Activated T-cell treated with anti-CD3 and anti-CD28 coated beads, Interleukin-2, amount 50 U/mL, for 24 hours (primary cell): ENCODE data around the gene SMARCAL1.

ENCODE experiments used
- DNase-seq: peaks from one replicate; pipeline ENCODE4 v3.0.0-alpha.2; 2020
- H3K27ac Mint-ChIP-seq: 2 replicates; pipeline ENCODE4 v1.8.0; 2020; ENCODE audit warnings: mild to moderate bottlenecking, mixed read lengths
- H3K27me3 Mint-ChIP-seq: 2 replicates; pipeline ENCODE4 v1.8.0; 2020; ENCODE audit warnings: mixed read lengths
- H3K36me3 Mint-ChIP-seq: 2 replicates; pipeline ENCODE4 v1.8.0; 2020; ENCODE audit warnings: low read depth, mixed read lengths
- H3K4me1 Mint-ChIP-seq: 2 replicates; pipeline ENCODE4 v1.8.0; 2020; ENCODE audit warnings: low read depth, mixed read lengths
- H3K4me3 Mint-ChIP-seq: 2 replicates; pipeline ENCODE4 v1.8.0; 2020; ENCODE audit warnings: mild to moderate bottlenecking, moderate library complexity, mixed read lengths
- H3K9me3 Mint-ChIP-seq: 2 replicates; pipeline ENCODE4 v1.8.0; 2020; ENCODE audit warnings: mixed read lengths

SMARCAL1 gene

DNA sequence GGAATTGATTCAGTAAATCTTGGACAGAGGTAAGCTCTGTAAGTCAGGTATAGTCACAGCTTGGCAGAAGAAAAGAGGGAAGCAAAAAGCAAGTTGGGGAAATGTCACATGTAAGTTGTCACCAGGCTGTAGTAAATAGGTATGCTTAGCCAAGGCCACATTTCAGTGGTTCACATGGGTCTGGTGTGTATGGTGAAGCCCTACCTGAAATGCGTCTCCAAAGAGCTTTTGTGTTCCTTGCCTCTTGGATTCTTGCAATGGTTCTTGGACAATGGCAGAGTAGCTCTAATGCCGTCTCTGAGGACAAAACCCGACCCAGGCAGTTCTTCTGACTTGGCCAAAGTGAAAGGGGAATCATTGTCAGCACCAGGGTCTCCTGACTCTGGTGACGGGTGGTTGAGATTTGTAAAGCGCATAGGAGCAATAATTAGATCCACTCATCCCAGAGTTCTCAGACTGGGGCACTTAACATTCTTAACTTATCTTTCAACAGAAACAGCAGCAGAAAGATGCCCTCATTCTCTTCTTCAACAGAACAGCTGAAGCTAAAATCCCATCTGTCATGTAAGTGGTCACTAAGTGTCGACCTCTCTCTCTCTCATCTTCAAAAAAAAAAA, 51.9 kb downstream of the SMARCAL1 start:
- Mint-ChIP-seq H3K4me1 (peaks cover 3% of the 10 kb centered on the region), H3K36me3 (peaks cover 58% of the 10 kb centered on the region), H3K9me3 (no peaks in the 10 kb centered on the region), H3K27ac (no peak overlapping the region), H3K4me3 (no peak overlapping the region), H3K27me3 (no peaks in the 10 kb centered on the region)
- no peak for DNase-seq

DNA sequence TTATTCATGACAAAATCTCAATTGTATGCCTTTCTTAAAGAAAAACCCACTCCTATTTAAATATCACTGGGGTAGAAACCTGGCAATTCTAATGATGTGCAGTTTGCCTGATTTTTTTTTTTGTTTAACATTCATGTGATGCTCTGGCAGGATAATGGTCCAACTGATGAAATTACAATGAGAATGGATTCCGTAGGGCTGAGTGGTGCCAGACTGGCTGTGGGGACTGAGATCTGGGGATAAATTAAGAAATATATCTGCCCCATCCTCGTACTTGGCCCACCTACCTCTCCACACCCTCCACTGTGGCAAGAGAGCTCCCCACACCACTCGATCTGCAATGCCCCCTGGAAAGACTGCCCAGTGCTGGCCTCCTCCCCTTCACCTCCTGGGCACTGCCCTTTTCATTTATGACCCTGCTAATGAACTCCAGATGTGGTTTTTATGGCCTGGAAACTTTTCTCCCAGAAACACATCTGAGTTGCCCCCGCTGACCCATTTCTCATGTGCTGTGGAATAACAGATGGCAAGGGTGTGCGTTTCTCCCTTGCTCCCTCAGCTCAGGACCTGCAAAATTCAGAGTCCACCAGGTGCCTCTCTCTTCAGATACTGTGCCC, 53.4 kb downstream of the SMARCAL1 start:
- H3K27me3 Mint-ChIP-seq = no peaks in the 10 kb centered on the region

DNA sequence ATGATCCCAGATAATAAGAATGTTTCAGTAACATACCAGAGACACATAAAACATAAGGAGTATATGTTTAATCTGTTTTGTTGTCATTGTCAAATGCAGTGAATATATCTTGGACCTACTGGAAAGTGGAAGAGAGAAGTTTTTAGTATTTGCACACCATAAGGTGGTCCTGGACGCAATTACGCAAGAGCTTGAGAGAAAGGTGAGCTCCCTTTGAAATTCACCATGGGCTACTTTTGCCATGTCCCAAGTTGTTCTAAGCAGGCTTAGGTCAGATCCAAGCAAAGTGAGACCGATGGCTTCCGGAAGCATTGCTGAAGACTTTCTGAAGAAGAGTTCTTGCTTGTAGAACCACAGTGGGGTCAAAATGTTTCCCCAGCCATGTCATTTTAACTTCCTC, 55.6 kb downstream of the SMARCAL1 start:
- Mint-ChIP-seq H3K36me3 (peaks cover 67% of the 10 kb centered on the region), H3K27me3 (no peaks in the 10 kb centered on the region), H3K4me1 (peaks cover 3% of the 10 kb centered on the region), H3K9me3 (no peaks in the 10 kb centered on the region), H3K27ac (no peak overlapping the region), H3K4me3 (no peak overlapping the region)
- no peak for DNase-seq

More for the DNA sequence above, 53.4 kb downstream of the SMARCAL1 start:
- Mint-ChIP-seq H3K27ac (no peak overlapping the region), H3K4me3 (no peak overlapping the region), H3K36me3 (peaks cover 69% of the 10 kb centered on the region), H3K9me3 (no peaks in the 10 kb centered on the region), H3K4me1 (peaks cover 3% of the 10 kb centered on the region)
- no peak for DNase-seq

DNA sequence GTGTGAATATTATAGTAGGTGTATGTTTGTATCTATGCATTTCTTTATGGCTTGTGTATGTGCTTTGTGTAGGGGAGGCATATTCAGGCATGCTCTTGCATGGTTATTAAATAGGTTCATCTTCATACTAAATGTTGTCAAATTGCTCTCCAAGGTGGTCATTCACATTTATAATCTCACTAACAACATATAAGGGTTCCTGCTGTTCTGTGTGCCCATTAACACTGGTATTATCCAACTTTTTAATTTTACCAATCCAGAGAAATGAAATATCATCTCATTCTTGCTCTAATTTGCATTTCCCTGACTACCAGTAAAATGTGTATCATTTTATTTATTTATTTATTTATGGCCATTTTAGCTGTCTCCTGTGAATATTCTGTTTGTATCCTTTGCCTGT, 57.4 kb downstream of the SMARCAL1 start:
- no peaks in the 10 kb centered on the region for H3K27me3 Mint-ChIP-seq
- no peak overlapping the region for H3K27ac Mint-ChIP-seq
- DNase-seq = no peak
- peaks cover 1% of the 10 kb centered on the region for H3K4me1 Mint-ChIP-seq
- no peaks in the 10 kb centered on the region for H3K9me3 Mint-ChIP-seq
- H3K36me3 Mint-ChIP-seq = peaks cover 55% of the 10 kb centered on the region
- H3K4me3 Mint-ChIP-seq = no peak overlapping the region

DNA sequence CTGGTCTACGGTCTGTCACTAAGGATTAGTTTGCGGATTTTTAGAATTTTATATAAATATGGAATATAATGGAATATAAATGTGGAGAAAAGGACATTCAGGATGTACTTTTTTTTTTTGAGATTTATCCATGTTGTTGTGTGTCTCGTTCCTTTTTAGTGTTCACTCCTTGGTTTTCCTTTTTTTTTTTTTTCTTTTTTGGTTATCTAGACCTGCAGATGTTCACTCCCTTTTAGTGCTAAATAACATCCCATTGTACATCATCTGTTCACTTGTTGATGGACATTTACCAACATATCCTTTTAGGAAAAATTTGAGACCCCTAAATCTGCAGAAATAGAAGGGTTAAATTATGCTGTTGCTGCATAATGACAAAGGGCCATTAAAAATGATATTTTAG, 60.9 kb downstream of the SMARCAL1 start:
- no peak overlapping the region for H3K27ac Mint-ChIP-seq

DNA sequence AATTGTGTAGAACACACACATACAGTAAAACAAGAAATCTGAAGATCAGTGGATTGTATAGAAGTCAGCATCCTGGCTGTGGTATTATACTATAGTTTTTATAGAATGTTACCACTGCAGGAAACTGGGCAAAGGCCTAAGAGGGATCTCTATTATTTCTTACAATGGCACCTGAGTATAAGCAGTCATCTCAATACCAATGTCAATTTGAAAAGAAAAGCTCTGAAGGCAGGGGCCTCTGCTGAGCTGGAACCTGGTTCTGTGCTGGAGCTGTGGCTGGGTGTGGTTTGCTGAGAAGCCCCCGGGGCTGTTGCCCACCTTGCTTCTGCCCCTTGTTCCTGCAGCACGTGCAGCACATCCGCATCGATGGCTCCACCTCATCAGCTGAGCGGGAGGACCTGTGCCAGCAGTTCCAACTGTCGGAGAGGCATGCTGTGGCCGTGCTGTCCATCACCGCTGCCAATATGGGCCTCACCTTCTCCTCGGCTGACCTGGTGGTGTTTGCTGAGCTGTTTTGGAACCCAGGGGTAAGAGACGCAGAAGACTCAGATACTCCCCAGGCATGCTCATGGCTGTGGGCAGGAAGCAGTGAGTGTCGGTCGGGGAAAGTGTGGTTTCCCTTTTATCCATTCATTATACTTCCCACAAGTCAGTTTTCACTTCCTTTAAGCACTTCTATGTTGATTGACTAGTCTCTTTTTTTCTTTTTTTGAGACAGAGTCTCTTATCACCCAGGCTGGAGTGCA, 62.8 kb downstream of the SMARCAL1 start:
- Mint-ChIP-seq H3K9me3 (no peaks in the 10 kb centered on the region), H3K4me1 (peaks cover 25% of the 10 kb centered on the region), H3K4me3 (peak overlapping the region; percentile 43), H3K27ac (peak overlapping the region; percentile 80), H3K27me3 (no peaks in the 10 kb centered on the region), H3K36me3 (peaks cover 57% of the 10 kb centered on the region)
- peak; percentile 47 for DNase-seq

More for the DNA sequence above, 60.9 kb downstream of the SMARCAL1 start:
- no peak for DNase-seq
- no peak overlapping the region for H3K4me3 Mint-ChIP-seq
- H3K27me3 Mint-ChIP-seq = no peaks in the 10 kb centered on the region
- H3K9me3 Mint-ChIP-seq = no peaks in the 10 kb centered on the region
- H3K4me1 Mint-ChIP-seq = peaks cover 21% of the 10 kb centered on the region
- H3K36me3 Mint-ChIP-seq = peaks cover 51% of the 10 kb centered on the region

DNA sequence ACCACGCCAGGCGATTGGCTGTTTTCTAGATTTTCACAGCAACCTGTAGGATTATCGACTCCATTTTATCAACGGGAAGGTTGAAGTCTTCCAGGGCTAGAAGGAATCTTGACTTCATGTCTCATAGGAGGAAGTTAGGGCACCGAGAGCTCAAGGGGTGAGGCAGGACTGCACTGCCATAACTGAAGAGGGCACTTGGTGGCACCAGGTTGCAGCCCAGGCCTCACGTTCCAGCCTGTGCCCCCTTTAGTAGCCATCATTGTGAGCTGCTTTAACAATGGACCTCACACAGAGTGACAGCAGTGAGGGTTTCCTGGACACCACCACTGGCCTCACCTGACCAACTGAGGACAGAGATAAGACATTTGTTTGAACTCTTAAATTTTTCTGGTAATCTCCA, 63.5 kb downstream of the SMARCAL1 start:
- DNase-seq = no peak
- H3K4me1 Mint-ChIP-seq = peaks cover 25% of the 10 kb centered on the region
- H3K27ac Mint-ChIP-seq = peak overlapping the region; percentile 80
- peaks cover 58% of the 10 kb centered on the region for H3K36me3 Mint-ChIP-seq
- no peaks in the 10 kb centered on the region for H3K9me3 Mint-ChIP-seq
- H3K27me3 Mint-ChIP-seq = no peaks in the 10 kb centered on the region
- no peak overlapping the region for H3K4me3 Mint-ChIP-seq

DNA sequence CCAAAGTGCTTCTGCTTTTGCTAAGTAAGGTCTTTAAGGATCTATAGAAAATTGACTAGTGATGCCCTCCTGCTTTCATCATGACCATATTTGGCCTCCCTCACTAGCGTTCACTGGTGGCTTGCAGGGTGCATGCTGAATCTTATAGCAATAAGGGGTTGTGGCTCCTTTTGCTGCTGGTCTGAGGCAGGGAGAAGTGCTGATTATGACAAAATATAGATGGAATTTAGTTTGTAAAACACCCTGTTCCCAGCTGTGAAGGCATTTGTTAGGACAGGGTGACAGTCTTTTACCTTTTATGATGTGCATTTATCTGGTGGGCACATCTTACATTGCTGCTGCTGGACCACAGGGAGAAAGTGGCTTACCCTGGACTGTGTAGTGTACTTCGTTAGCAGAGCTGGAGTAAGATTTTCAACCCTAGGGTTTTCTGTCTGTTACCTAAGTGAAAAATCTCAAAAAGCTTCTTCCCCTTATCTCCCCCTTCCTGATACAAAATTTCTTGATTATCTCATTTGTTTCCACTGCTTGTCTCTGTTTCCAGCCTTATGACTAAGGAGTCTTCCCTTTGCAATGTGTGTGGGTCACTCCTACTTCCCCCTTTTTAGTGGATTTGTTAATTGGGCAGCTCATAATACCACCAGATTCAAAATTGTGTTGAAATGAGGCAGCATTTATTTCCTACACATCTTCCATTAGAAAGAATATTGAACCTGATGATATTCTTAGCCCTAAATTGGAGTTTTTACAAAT, 65.2 kb downstream of the SMARCAL1 start:
- no peak overlapping the region for H3K27ac Mint-ChIP-seq
- peaks cover 25% of the 10 kb centered on the region for H3K4me1 Mint-ChIP-seq
- DNase-seq = no peak
- H3K36me3 Mint-ChIP-seq = peaks cover 61% of the 10 kb centered on the region
- no peak overlapping the region for H3K4me3 Mint-ChIP-seq
- H3K9me3 Mint-ChIP-seq = no peaks in the 10 kb centered on the region
- no peaks in the 10 kb centered on the region for H3K27me3 Mint-ChIP-seq

DNA sequence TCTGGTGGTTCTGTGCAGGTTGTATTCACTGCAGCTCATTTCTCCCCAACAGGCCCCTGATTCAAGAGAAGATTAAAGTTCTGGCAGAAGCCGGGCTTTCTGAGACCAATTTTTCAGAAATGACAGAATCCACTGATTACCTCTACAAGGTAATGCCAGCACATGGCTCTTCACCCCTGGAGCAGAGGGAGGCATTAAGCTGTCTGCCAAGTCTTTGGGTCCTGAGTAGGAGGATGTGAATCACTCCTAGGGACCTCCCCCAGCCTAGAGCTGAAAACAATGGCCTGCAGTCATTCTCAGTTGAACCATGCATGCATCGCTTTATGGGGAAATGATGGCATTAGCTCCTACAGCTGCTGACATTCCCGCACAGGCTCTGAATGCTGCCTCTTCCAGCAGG, 65.9 kb downstream of the SMARCAL1 start:
- Mint-ChIP-seq H3K27ac (no peak overlapping the region), H3K9me3 (no peaks in the 10 kb centered on the region), H3K36me3 (peaks cover 67% of the 10 kb centered on the region), H3K4me3 (no peak overlapping the region), H3K27me3 (no peaks in the 10 kb centered on the region), H3K4me1 (peaks cover 25% of the 10 kb centered on the region)
- no peak for DNase-seq

DNA sequence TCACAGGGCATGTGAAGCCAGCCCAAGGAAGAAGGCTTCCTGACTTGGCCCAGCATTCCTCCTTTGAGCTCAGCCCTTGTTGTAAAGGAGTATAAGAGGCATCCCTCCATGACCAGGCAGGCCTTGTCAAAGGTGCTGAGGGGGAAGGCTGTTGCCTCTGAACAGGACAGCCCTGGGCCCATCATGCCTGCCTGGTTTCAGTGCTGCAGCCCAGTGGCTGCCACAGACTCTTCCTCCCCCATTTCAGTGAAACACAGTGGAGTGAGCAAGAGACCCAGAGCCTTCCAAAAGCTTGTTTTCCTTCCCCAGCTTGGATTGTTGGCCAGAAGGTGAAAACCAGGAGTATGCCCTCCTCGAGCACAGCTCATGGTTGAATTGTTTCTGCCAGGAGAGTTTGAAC, 66.5 kb downstream of the SMARCAL1 start:
- no peak for DNase-seq
- Mint-ChIP-seq H3K4me3 (no peak overlapping the region), H3K36me3 (peaks cover 70% of the 10 kb centered on the region), H3K27ac (peak overlapping the region; percentile 26), H3K9me3 (no peaks in the 10 kb centered on the region), H3K4me1 (peaks cover 25% of the 10 kb centered on the region), H3K27me3 (no peaks in the 10 kb centered on the region)

DNA sequence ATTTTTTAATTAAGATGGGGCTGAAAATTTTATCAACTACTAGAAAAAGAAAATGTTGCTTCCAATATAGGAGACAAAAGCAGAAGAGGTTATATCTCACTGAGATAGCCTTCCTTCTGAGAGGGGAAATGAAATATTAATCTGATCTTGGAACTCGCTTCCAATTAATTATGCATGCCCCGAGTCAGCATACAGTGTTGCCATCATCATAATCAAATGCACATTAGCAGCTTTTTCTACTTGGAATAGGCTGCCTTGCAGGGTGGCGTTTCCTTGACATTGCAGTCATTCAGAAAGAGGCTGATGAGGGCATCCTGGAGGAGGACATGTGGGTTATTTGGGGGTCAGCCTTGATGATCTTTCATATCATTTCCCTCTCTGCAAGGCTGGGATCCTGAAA, 67.9 kb downstream of the SMARCAL1 start:
- no peaks in the 10 kb centered on the region for H3K9me3 Mint-ChIP-seq
- H3K27ac Mint-ChIP-seq = no peak overlapping the region
- H3K36me3 Mint-ChIP-seq = peaks cover 65% of the 10 kb centered on the region
- DNase-seq = no peak
- no peaks in the 10 kb centered on the region for H3K27me3 Mint-ChIP-seq
- peaks cover 18% of the 10 kb centered on the region for H3K4me1 Mint-ChIP-seq
- no peak overlapping the region for H3K4me3 Mint-ChIP-seq

DNA sequence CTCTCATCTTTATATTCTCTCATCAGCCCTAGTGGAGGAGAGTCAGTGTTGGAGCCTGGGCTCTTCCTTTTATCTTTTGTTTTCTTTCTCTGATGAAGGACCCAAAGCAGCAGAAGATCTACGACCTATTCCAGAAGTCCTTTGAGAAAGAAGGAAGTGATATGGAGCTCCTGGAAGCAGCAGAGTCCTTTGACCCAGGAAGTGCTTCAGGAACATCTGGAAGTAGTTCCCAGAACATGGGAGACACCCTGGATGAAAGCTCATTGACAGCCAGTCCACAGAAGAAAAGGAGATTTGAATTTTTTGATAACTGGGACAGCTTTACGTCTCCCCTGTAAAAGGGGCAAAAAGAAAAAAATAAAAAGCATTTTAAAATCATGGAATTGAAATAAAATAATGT, 70.4 kb downstream of the SMARCAL1 start:
- no peak overlapping the region for H3K4me3 Mint-ChIP-seq
- no peak overlapping the region for H3K27ac Mint-ChIP-seq
- no peak for DNase-seq
- H3K9me3 Mint-ChIP-seq = no peaks in the 10 kb centered on the region
- H3K27me3 Mint-ChIP-seq = no peaks in the 10 kb centered on the region
- H3K4me1 Mint-ChIP-seq = peaks cover 10% of the 10 kb centered on the region
- peaks cover 47% of the 10 kb centered on the region for H3K36me3 Mint-ChIP-seq

DNA sequence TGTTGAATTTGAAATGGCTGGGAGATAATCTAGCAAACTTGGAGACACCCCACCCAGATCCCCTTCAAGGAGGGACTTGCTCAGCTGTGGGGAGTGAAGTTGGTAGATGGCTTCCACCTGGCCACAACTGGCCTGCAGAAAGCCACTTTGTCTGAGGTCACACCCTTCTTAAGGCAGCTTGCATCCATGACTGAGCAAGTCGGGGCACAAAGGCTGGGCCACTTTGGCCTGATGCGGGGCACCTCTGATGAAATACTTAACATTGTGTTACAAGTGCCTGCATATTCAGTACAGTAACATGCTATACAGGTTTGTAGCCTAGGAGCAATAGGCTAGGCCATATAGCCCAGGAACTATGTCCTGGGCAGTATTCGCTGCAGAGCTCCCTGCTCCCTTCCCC, 73.0 kb downstream of the SMARCAL1 start:
- no peak for DNase-seq
- H3K27me3 Mint-ChIP-seq = no peaks in the 10 kb centered on the region
- peaks cover 23% of the 10 kb centered on the region for H3K36me3 Mint-ChIP-seq
- H3K27ac Mint-ChIP-seq = no peak overlapping the region
- H3K9me3 Mint-ChIP-seq = no peaks in the 10 kb centered on the region
- H3K4me1 Mint-ChIP-seq = no peaks in the 10 kb centered on the region
- H3K4me3 Mint-ChIP-seq = no peak overlapping the region

DNA sequence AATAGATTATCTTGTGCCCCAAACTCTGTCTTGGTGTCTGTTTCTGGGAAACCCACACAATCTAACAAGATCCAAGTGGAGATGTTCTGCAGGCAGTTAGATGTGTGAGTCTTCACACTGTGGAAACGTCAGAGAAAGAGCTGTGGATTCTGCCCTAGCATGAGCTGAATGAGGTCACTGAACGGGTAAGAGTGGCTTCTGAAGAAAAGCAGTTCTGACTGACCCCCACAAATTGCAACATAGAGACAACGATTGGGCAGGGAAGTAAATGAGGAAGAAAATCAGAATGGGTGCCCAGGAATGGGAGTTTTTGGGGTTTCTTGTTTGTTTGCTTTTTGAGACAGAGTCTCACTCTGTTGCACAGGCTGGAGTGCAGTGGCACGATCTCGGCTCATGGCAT, 73.5 kb downstream of the SMARCAL1 start:
- Mint-ChIP-seq H3K4me3 (no peak overlapping the region), H3K27me3 (no peaks in the 10 kb centered on the region), H3K36me3 (peaks cover 18% of the 10 kb centered on the region), H3K9me3 (no peaks in the 10 kb centered on the region), H3K27ac (no peak overlapping the region), H3K4me1 (no peaks in the 10 kb centered on the region)
- no peak for DNase-seq
